Left kidney (tissue), 2 donors: ENCODE data around the gene SCN4A. TPM values are rescaled to one million over a fixed set of nuclear protein-coding genes. Genes with fewer than 3 reads are reported as not detected.
"Not testable (repeated sequence)": the region's sequence is repeated elsewhere in the genome, so short reads cannot be mapped to it uniquely, and the experiment has no call there.

ENCODE experiments used
- DNase-seq: peaks from one replicate; pipeline ENCODE4 v3.0.0-alpha.2; 2013
- polyA plus RNA-seq: library from polyadenylated mRNA; unstranded; fragments of 120-200 nt; gene quantifications from one replicate; pipeline ENCODE4 v1.2.1, GENCODE V29; 2013; ENCODE audit not compliant: insufficient read length

Gene SCN4A
- polyA plus RNA-seq, 1 donor = 0.86 TPM

- DNase-seq = no peak
Measured at GRCh38 chr17:63916566-63917185, 56.0 kb downstream of the SCN4A start.

- DNase-seq = not testable (repeated sequence)
Measured at GRCh38 chr17:63915753-63916152, 57.0 kb downstream of the SCN4A start.

- no peak for DNase-seq
Measured at GRCh38 chr17:63914471-63914870, 58.2 kb downstream of the SCN4A start.

- DNase-seq = no peak
Measured at GRCh38 chr17:63911657-63912100, 61.0 kb downstream of the SCN4A start.

- DNase-seq = no peak
Measured at GRCh38 chr17:63911041-63911635, 61.6 kb downstream of the SCN4A start, which contains the start of gene CSHL1. Gene CSHL1 (minus strand): TSS chr17:63911258. CDS start chr17:63911196, 62 bp downstream.

GRCh38 chr17:63910096-63910495 is 62.6 kb downstream of the SCN4A start:
- no peak for DNase-seq

GRCh38 chr17:63909586-63909985 is 63.1 kb downstream of the SCN4A start:
- DNase-seq = not testable (repeated sequence)

GRCh38 chr17:63907161-63907778 is 65.4 kb downstream of the SCN4A start:
- DNase-seq = not testable (repeated sequence)

- DNase-seq = not testable (repeated sequence)
Measured at GRCh38 chr17:63904796-63905195, 67.9 kb downstream of the SCN4A start.

GRCh38 chr17:63903787-63904201 is 68.9 kb downstream of the SCN4A start:
- not testable (repeated sequence) for DNase-seq

GRCh38 chr17:63901971-63902370 is 70.7 kb downstream of the SCN4A start:
- DNase-seq = not testable (repeated sequence)

GRCh38 chr17:63898899-63899798 is 73.6 kb downstream of the SCN4A start:
- DNase-seq = not testable (repeated sequence)

- not testable (repeated sequence) for DNase-seq
Measured at GRCh38 chr17:63896524-63897354, 76.0 kb downstream of the SCN4A start, which contains the start of gene CSH1. Gene CSH1 (minus strand): TSS chr17:63896574. CDS start chr17:63896511, 63 bp downstream.

GRCh38 chr17:63894821-63895220 is 77.9 kb downstream of the SCN4A start:
- DNase-seq = not testable (repeated sequence)

GRCh38 chr17:63894021-63894420 is 78.7 kb downstream of the SCN4A start:
- not testable (repeated sequence) for DNase-seq

GRCh38 chr17:63892316-63893037 is 80.2 kb downstream of the SCN4A start:
- not testable (repeated sequence) for DNase-seq

- peak; percentile 12 for DNase-seq
Measured at GRCh38 chr17:63889026-63889848, 83.5 kb downstream of the SCN4A start.
